Right hindlimb (tissue), 1 donor: Measurements from ENCODE around the gene FIBP.

Experiments used
- DNase-seq: peaks from one replicate; pipeline ENCODE4 v3.0.0-alpha.2; 2018

FIBP gene

DNA sequence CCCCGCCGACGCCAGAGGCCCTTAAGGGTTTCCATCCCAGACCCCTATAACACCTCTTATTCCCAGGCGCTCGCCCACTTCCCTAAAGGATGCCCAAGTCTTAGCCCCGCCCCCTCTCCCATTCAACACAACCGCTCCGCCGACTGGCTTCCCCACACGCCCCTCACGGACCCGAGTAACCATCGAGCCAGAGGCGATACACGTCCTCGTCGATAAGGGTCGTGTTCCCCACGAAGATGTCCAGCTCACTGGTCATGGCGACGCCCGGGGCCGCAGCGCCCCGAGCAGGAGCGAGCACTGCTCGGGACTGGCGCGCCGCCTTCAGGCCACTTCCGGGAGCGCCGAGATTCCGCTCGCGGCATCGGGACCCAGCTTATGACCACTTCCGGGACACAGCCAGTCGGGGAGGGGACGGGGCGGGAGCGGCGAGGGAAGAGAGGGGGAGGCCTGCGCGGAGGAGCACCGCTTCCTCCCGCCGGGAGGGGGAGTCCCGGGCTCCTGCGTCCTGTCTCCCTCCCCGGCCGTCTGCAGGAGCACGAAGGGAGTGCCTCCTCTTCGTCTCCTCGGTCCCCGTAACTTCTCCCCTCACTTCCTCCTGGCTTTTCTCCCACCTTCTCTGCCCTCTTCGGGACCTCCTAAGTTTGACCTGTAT lies at the start of gene FIBP:
TSS of gene FIBP (minus strand) at position 309 of the 652 bp plus-strand sequence. CDS start at position 256, 53 bp downstream.
- DNase-seq, result peak; percentile 99

DNA sequence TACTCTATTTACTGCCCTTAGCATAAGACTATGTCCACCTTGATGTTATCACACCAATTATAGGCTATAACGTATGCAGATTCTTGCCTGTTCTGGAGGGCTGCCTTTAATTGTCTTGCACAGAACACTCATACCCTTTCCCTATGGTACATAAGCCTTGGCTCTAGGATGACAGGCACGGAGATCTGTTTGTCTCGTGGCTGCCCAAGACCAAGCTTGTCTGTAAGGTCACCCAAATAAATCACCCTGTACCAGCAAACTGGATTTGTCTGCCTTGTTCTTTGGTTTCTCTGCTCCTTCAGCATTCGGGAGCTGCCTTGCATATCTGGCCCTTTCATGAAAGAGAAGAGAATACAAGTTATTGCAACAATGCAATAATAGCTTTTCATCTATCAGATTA lies 49.5 kb upstream of the FIBP start:
- no peak for DNase-seq

DNA sequence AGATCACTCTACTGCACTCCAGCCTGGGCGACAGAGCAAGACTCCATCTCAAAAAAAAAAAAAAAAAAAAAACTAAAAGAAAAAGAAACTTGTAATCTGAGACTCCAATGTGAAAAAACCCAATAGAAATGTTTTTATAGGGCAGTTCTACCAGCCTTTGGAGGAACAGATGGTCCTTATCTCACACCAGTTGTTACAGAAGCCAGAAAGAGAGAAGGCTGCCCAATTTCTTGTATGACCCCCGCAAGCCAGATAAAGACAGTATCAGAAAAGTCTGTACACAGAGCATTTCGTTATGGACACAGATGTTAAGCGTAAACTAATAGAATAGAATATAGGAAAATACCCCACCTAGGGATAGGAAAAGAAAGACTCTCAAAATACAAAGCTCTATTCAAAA lies 45.7 kb upstream of the FIBP start:
- DNase-seq, result no peak

DNA sequence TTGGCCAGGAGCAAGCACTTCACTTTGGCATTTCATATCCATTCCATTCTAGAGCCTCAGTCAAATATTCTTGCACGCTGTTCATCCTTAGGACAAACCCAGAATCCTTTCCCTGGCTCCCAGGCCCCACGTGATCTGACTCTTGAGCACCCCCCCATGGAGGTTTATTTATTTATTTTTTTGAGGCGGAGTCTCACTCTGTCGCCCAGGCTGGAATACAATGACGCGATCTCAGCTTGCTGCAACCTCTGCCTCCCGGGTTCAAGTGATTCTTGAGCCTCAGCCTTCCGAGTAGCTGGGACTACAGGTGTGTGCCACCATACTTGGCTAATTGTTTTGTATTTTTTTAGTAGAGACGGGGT lies 44.3 kb upstream of the FIBP start:
- no peak for DNase-seq

DNA sequence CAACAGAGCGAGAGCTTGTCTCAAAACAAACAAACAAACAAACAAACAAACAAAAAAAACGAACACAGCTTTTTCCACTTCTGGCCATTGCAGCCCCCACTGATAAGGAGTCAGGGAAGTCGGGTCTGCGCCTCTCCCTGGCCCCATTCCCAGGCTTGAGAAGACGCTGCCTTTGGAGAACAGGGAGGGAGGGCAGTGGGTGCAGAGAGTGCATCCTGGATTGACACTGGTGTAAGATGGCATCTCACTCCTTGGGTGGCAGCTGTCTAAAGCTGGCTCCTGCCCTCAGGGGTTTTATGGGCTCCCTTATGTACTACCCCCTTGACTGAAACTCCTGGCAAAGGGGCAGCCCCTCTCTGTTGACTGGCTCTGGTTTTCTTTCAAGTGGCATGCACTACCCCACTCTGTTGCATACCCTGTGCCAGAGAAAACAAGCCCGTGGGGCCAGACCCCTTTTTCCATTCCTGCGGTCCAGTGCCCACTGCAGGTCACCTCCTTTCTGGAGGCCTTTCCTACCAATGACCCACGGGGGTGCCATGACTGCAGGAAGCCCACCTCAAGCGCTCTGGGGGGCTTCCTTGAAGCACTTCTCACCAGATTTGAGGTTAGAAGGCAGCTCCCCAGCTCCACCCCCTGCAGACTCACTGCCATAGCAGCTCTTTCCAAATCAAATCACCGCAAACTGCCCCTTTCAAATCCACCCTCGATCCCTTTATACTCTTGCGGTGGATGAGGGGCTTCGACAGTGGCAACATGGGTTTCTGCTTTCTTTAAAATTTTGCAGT lies 43.7 kb upstream of the FIBP start:
- no peak for DNase-seq

DNA sequence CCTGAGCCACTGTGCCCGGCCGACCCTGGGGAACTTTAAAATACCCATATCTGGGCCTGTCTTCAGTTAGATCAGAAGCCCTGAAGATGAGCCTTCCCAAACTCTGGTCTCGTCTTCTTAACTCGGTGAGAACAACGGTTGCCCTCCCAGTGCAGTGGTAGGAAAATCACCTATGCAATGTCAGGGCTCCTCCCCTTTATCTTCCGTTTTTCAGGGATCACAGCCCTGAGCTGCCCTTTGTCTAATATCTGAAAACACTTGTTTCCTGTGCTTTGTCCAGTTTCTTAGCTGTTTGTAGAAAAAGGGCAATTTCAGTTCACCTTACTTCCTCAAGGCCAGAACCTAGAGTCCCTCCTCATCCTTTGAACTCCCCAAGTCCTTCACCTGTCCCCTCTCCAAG lies 40.4 kb upstream of the FIBP start:
- DNase-seq, result no peak

DNA sequence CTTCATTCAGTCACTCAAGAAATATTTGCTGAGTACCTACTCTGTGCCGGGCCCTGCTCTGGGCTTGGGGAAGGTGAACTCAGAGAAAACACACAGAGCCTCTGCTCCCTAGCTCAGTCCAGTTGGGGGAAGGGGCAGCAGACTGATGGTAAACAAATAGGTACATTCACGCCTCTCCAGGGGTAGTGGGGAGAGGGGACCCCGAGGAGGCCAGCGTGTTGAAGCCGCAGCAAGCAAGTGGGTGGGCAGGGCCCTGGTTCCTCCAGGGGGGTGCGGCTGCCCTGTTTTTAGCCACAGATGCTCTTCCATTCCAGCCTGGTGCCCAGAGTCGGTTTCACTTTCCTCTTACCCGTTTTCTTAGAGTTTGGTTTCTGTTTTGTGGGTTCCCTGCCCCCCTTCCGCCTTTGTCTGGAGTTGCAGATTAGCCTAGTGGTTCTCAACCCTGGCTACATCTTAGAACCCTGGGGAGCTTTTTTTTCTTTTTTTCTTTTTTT lies 39.7 kb upstream of the FIBP start:
- no peak for DNase-seq

DNA sequence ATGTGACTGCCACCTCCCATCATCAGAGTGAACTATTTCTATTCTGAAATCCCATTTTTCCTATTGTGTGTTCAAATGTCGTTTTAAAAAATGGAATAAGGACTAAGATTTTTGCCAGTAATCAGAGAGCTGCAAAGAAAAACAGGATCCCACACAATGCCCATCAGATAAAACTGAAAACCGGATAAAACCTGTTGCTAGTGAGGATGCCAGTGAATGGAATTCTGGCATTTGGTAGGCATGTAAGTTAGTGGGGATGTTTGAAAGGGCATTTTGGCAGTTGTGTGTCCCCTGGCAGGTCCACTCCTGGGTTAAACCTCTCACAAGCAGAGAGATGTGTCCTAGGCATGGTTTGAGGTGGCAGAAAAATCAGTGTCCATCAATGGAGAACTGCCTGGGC lies 37.1 kb upstream of the FIBP start:
- no peak for DNase-seq

DNA sequence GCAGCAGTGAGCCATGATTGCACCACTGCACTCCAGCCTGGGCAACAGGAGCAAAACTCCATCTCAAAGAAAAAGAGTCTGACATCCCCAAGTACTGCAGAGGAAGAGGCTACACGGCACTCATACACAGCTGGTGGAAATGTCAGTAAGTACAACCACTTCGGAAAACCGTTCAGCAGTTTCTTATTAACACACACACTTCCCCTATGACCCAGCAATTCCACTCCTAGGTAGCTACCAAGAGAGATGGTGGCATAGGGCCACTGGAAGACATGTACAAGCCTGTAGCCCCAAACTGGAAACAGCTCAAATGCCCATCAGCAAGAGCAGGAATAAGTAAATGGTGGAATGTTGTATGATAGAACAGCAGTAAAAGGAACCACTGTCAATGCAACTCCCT lies 34.3 kb upstream of the FIBP start:
- no peak for DNase-seq

DNA sequence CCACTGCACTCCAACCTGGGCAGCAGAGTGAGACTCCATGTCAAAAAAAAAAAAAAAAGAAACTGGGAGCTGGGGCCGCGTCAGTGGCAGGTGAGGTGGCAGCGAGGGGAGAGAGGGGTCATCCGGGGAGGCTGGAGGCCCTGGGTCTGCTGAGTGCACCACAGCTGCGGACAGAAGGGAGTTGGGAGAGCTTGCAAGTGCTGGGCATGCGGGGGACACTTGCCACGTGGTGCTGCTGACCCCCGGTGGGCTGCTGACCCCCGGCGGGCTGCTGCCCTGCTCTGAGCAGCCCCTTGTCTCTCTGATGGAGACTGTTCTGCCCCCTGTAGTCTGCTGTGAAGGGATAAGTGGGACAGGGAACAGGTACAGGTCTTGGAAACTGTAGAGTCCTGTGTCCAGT lies 33.6 kb upstream of the FIBP start:
- DNase-seq, result no peak

DNA sequence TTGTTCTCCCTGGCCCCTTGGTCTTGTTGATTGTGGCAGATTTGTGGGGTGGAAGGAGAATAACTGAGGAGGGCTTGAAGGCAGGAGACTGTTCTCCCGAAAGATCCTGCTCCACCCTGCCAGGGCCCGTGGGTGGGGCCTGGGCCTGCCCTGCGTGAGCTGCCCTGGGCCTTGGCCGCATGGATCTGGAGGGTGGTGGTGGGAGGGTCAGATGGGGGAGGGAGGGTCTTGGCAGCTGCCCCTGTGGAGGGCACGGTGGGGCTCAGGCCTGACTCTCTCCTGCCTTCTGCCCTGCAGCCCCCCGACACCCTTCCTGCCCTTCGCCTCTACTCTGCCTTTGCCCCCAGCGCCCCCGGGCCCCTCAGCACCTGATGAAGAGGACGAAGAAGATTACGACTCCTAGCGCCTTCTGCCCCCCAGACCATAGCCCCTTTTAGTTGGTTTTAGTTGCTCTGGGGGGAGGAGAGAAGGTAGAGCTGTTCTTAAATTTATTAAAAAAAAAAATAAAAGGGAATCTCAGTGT lies 32.8 kb upstream of the FIBP start:
- DNase-seq, result no peak

DNA sequence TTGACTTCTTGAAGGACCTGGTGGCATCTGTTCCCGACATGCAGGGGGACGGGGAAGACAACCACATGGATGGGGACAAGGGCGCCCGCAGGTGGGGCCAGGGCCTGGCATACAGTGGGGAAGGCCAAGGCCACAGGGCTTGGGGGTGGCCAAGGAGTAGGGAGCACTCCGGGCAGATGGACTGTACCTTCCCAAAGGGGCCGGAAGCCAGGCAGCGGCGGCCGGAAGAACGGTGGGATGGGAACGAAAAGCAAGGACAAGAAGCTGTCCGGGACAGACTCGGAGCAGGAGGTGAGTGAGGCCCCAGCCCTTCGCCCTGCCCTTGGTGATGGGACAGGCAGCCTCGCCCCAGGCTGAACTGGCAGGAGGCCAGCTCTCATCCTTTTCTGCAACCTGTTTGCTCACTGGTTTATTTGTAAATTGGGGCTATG lies 32.1 kb upstream of the FIBP start:
- no peak for DNase-seq

DNA sequence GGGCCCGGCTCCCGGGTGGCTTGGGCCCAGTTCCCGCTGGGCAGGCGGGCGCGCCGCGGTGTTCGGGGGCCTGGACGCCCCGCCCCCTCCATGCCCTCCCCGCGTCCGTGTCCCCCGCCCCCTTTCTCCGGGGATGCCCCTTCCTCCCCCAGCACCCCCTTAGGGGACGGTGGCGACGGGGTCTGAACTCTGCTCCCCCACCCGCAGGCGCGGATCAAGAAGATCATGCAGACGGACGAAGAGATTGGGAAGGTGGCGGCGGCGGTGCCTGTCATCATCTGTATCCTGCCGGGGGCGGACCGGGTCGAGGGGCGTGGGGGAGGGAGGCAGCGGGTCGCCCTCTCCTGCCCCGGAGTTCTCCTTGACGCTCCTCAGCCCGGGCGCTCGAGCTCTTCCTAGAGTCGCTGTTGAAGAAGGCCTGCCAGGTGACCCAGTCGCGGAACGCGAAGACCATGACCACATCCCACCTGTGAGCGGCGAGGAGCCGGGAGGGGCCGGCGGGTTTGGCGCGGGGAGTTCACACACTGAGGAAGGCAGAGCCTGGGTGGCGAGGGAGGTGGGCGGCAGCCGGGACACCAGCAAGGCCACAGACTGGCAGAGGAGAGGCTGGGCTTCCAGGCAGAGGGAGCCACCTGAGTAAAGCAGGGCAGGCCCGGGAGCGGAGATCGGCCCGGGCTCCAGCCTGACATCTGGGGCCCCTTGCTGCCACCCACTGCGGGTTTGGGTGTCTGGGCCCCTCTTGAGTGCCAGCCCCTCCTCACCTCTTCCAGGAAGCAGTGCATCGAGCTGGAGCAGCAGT lies 31.5 kb upstream of the FIBP start:
- peak; percentile 57 for DNase-seq

DNA sequence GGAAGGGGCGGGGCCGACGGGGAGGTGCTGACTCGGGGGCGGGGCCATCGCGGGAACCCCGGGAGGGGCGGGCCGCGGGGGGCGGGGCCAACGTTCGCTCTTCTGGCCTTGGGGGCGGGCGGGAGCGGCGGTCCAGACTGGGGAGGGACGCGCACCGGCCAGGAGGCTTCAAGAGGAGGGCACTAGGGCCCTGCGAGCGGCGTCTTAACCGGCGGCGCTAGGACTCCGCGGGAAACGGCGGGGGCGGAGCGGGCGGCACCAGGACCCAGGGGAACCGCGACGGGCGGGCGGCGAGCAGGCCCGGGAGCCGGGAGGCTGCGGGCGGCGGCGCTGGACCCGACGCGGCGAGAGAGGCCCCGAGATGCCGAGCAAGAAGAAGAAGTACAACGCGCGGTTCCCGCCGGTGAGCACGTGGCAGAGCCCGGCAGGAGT lies 30.9 kb upstream of the FIBP start, which contains the start of gene DRAP1:
TSS of gene DRAP1 (plus strand) at position 286 of the 432 bp plus-strand sequence. CDS start at position 362, 76 bp downstream.
- peak; percentile 99 for DNase-seq

DNA sequence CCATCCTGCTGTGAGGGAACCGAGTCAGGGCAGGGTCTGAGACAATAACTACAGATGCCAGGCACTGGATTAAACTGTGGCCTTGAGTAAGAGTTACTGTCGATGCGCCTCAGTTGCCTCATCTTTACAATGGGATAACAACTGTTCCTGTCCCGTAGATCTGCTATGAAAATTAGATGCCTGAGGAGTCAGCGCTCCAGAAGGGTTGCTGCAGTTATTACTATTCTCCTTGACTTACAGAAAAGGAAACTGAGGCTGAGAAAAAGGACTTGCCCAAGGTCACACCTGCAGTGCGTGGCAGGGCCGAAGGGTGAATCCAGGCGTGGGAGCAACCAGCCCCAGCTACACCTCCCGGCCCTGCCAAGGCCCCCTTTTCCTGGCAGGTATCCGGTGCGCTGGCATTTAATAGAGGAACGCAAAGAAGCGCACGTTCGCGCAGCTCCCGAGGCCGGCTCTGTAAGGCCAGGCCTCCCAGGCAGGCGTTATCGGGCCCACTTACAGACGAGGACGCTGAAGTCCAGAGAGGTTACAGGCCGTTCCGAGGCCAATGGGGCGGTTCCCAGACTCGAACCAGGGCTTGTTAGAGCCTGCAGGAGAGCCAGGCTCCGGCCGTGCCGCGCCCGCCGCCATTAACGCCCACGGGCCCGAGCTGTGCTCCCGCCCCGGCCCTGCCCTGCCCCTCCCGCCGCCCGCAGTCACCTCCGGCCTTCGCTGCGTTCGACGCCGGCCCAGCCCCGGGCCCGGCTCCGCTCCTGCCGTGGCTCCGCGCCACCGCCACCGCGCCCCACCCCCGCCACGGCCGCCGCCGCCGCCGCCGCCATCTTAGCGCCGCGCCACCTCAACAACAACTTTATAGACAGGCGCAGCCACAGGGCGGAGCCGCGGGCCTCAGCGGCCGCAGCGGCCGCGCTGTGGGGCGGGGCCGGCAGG lies 30.2 kb upstream of the FIBP start, which contains the start of gene C11orf68:
TSS of gene C11orf68 (minus strand) at position 852 of the 930 bp plus-strand sequence. CDS start at position 821, 31 bp downstream.
- no peak for DNase-seq

DNA sequence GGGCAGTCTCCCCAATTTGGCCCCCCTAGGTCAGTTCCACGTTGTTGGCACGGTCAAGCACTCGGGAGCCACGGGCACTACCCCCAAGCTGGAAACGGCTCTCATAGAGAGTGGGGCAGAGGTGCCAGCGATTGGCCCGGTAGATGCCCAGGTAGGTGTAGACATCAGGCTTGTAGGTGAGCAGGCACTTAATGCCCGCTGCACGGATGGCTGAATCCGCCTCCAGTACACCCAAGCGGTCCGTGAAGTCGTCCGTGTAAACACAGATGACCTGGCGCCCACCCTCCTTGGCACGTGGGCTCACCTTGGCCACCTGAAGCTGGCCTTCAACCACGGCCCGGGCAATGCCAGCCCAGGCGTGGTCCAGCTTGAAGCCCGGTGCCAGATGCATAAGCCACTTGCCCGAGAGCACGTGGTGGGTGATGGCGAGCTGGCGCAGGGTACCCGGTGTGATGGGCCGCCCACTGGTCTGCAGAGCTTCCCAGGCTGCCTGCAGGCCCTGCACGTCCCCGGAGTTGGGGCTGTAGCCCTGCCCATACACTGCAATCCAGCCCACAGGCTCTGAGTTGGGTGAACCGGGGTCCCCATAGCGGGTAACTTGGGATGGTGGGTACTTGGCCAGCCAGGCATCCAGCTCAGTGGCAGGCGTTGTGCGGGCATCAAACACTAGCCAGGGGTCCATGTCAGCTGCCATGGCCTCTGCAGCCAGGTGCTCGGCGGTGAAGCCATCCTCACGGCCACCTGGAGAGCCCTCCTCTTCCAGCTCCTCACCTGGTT lies 29.4 kb upstream of the FIBP start:
- DNase-seq, result no peak

DNA sequence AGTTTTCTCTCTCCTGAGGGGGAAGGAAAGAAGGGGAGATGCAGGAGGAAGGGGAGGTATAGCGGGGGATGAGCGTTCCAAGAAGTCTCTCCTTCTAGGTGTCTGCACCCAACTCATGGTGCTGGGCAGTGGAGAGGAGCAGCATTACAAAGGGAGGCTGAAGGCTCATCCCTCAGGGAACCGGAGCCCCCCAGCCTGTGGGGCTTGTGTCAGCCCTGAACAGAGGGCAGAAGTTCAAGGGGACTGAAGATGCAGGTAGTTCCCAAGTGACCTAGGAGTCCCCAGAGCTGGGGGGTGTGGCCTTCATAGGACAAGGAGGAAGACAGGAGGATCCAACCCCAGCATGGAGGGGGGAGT lies 28.8 kb upstream of the FIBP start:
- DNase-seq, result no peak

DNA sequence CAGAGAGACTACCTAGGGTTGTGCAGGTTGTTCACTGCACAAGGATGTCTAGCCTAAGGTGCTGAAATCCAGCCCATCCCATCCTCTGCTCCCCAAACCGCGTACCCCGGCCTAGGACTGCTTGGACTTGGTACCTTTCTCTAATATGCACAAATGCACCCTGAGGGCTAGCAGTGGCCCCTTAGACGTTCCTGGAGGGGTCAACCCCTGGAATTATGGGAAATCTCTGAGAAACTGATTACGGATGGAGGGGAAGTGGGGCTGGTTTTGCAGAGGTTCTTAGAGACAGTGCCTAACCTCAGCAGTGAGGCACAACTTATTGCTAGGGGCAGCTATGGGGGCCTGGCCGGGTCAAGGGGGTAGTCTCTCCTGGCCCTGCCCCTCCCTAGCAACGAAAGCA lies 28.1 kb upstream of the FIBP start:
- no peak for DNase-seq

DNA sequence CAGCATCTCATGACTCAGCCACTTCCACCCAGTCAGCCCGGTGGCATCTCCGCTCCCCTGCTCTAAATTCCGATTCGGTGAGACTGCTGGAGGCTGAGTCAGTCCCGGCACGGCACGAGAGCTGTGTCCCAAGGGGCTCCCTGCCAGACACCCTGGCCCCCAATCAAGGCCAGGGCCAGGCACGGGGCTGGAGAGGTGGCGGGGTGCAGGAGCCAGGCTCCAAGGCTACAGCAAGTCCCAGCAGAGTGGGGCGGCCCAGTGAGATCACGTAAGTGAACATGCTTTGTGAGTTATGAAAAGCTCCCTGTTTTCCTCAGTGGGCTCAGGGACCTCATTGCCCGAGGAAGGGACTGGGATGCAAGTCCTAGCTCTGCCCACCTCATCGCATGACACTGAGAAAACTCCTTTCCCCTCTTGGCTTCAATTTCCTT lies 27.6 kb upstream of the FIBP start:
- no peak for DNase-seq

DNA sequence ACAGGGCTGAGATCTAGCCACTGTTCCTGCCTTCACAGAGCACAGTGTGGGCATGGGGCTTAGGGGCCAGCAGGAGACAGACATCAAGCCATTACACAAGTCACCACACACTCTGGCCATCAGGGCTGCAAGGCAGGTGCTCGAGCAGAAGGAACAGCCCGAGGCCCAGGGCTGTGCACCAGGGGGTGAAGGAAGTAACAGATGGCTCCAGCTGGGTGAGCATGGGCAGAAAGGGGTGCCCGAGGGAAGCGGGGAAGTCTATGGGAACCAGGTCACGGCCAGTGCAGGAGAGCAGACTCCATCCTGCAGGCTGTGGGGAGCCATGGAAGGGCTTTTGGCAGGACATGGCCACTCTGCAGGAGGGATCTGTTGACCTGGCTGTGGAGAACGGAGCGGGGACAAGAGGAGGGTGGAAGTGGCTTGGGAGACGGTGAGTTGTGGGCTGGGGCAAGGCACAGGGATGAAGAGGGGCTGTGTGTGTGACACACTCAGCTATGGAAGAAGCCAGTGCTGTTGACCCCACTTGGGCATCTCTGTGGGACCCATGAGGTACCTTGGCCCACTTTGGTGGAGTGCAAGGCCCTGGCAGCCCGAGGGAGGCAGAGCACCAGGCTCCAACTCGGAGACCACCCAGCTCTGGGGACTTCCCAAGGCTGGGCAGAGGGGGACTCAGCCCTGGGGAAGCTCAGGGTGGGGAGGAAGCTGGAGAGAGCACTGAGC lies 27.0 kb upstream of the FIBP start:
- DNase-seq, result no peak
